Keratinocyte (primary cell): ENCODE results near the gene INTS6L.

ENCODE experiments used
- EZH2 ChIP-seq: IDR thresholded peaks from one replicate; pipeline ENCODE4 v1.6.1; 2012; ENCODE audit warnings: inconsistent platforms, mild to moderate bottlenecking, low read length, moderate library complexity
- TF ChIP-seq, protein P1 (sequence below), 3 experiments: IDR thresholded peaks in 1 of 3; conservative IDR thresholded peaks in 1 of 3; optimal IDR thresholded peaks in 1 of 3; 2 replicates in 2 of 3; 3 replicates in 1 of 3; pipeline versions ENCODE3 to v1.5.1; 2011; ENCODE audit warnings: low read length in 3 of 3, mild to moderate bottlenecking in 3 of 3, moderate library complexity in 2 of 3, control low read depth in 1 of 3, inconsistent platforms in 1 of 3; ENCODE audit not compliant: insufficient read depth in 2 of 3; ENCODE audit errors: extremely low read depth in 1 of 3

DNA sequence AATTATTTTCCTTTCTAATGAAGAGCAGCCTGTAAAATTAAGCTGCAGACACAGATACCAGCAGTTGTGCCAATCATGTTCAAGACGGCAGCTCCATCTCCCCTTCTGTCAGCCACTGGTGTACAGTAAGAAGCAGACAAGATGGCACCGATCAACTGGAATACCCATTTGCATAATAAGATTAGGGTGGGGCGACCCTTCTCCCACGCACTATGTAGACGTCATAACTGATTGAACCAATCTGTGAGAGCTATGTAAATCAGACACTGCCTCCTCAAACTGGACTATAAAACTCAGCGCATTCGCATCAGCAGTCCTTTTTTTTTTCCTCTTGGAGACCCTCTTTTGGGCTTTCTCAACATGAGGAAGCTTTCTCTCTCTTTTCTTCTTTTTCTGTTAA lies 40.4 kb upstream of the INTS6L start:
- TF ChIP-seq, protein P1, sequence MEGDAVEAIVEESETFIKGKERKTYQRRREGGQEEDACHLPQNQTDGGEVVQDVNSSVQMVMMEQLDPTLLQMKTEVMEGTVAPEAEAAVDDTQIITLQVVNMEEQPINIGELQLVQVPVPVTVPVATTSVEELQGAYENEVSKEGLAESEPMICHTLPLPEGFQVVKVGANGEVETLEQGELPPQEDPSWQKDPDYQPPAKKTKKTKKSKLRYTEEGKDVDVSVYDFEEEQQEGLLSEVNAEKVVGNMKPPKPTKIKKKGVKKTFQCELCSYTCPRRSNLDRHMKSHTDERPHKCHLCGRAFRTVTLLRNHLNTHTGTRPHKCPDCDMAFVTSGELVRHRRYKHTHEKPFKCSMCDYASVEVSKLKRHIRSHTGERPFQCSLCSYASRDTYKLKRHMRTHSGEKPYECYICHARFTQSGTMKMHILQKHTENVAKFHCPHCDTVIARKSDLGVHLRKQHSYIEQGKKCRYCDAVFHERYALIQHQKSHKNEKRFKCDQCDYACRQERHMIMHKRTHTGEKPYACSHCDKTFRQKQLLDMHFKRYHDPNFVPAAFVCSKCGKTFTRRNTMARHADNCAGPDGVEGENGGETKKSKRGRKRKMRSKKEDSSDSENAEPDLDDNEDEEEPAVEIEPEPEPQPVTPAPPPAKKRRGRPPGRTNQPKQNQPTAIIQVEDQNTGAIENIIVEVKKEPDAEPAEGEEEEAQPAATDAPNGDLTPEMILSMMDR (optimal IDR thresholded peaks at IDR 0.05 in 1 of 3, IDR thresholded peaks at IDR 0.05 in 1 of 3, conservative IDR thresholded peaks at IDR 0.05 in 1 of 3; ENCODE audit: extremely low read depth in 1 of 3, insufficient read depth in 2 of 3, low read length in 3 of 3): no peak
- TF ChIP-seq EZH2: no peak
